NCI-H526 treated with DMSO at 0.1 percent for 48 hours (cell line): ENCODE measurements around the gene UNC5C.

Experiments
- DNase-seq: peaks from one replicate; lab custom pipeline; 2025; lab: John Stamatoyannopoulos, UW

The UNC5C gene

DNA sequence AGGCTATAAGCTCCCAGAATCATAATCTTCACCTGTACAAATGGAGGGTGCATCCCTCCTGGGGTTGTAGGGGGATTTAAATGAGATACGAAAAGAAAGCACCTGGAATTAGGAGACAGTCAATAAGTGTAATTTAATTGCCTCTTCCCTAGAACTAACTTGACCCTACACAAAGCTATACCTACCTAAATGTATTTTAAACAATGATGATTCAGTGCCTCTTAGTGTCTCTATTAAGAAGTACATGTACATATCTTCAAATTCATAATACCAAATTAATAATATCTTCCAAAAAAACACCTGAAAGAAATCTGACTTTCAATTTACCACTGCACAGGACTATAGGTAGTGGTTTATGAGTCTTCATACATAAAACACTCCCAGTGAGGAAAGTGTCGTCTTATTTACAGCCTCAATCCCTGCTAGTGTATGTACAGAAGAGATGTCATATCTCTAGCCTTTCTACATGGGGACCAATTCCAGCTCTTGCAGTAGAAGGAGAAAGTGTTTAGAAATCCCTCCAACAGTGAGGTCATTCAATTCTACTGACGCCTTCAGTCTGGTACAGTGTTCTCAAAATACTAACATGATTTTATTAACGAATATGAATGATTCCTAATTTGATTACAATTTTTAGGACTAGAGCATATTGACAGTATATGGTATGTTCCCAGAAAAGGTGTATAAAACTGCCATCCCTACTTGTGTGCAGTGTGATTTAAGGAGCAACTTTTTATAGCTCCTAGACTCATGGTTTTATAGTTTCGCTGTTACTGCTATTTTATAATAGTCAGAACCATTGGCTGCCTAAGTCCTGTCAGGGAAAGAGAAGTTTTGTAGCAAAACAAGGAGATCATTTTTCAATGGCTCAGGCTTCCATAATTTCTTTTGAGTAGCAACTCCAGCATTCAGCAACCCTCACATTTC is 282.7 kb downstream of the UNC5C start:
- no peak for DNase-seq

DNA sequence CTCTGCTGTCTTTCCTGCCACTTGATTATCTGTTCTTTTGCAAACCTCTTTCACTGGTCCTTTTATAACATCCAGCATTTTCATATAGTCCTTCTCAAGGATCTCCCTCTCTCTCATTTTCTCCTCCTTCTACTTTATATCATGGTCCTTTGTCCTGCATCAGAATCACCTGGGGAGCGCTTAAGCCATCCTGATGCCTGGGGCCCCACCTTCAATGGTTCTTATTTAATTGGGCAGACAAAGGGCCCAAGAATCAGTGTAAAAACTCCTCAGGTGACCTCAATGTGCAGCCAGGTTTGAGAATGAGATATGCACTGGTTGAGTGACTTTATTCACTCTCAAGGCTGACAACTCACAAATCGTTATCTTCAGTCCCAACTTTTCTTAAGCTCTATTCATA is 283.9 kb downstream of the UNC5C start:
- no peak for DNase-seq

DNA sequence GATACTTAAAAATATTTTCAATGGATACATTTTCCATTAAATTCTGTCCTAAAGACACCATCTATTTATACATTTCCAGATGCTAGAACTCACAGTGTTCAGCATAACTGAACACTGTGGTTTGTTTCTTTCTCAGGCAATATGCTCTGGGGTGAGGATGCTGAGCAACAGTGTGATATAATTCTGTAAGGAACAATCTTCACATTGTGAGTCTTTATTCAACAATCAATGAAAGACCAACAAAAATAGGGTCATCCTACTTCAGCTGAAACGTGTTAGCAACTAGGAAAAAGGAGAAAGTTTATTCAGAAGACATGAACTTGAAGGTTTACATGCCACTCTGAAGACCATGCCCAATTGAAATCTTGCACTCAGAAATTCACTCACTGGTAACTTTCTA is 284.8 kb downstream of the UNC5C start:
- no peak for DNase-seq

DNA sequence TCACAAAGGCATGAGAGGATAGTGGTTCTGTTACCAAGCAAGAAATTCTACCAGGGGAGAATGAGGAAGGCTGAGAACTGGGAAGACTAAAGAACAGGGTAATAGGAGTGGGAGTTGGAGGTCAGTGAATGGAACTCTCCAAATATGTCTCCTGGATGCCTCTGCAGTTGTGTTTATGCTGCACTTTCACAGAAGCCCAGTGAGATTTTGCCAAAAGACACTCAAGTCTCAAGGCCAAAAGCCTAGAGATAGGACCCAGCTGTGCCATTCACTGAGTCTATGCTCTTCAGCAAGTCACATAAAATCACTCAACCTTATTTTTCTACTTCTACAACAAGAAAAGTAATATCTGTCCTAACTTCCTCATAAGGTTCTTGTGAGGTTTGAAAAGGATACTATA is 285.4 kb downstream of the UNC5C start:
- DNase-seq = no peak

DNA sequence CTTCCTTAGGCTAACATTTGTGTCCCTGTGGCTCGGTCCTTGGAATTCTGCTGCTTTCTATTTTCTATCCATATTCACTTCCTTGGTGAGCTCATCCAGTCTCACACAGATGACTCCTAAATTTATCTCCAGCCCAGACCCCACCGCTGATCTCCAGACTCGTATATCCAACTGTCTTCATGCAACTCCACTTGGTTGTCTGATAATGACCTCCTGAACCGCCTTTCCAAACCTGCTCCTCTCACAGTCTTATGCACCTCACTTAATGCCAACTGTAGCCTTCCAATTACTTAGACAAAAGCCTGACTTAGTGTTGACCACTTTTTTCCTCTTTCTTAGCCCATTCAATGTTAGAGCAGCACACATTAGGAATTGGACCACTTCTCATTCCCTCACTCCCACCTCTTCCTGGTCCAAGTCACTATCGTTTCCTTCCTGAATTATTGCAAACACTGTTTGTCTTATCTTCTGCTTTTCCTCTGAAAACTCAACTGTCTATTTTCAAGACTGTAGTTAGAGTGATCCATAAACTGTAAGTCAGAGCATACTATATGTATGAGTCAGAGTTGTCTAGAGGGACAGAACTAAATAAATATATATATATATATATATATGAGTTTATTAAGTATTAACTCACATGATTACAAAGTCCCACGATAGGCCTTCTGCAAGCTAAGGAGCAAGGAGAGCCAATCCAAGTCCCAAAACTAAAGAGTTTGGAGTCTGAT is 292.5 kb downstream of the UNC5C start:
- no peak for DNase-seq

DNA sequence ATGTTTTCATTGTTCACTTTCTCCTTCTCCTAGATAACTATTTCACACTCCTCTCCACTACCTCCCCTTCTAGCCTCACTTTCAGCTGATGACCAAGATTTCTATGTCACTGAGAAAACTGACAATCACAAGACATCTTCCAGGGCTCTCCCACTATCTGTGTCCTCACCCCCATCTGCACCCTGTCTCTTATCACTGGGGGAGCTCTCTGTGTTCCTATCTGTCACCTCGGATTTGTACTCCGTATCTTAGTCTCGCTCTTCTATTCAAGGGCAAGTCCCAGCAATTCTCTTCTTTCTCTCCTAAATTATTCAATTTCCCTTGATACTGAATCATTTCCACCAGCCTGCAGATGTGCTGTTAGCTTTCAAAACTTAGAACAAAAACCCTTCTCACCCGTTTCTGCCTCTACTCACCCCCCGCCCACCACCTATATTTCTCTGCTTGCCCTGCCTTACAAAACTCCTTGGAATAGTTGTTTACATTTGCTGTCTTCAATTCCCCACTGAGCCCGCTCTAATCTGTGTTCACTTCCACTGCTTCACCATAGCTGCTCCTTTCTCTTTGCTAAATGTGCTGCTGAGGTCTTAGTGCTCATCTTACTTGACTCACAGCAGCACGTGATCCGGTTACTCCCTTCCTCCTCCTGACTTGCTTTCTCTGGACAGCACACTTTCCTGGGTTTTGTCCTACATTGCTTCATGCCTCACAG is 293.2 kb downstream of the UNC5C start:
- no peak for DNase-seq

DNA sequence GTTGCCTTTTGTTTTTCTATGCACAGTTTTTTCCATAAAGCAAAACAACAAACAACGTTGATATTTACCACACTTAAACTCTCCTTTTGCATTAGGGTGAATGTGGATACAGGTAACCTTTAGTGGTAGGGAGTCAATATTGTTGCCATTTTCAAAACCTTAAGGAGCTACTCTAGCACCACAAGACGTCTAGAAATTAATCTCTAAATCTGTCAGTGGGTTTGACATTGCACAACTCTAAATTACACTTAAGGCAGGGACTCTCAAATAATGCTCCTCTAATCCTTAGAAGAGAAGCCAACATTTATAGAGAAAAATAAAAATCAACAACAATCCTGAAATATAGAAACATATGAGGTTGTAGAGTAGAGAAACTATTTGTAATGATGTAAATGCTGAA is 297.2 kb downstream of the UNC5C start:
- no peak for DNase-seq

DNA sequence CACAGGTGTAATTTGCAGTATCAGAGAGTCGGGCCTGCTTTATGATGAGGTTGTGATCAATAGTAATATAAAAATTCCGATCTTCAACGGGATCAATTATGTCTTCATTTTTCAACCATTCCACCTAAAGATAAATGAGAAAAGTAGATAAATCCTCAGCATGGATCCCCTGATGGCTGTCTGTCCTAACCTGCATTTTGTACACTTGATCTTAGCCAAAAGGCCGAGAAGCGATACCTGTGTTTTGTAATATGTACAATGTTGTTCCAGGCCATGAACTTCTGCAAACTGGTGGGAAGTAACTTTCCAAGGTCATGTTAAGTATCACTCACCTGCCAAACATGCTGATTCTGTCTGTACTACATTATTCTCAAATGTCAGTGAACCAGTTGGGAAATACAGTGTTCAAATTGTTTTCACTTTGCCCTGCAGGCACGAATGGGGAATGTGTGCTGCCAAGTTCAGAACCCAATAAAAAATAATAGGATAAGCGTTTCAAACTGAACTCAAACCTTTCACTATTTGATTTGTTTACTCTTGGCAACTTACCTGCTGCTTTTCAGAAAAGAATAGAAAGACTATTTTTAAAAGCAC is 298.1 kb downstream of the UNC5C start:
- DNase-seq = no peak

DNA sequence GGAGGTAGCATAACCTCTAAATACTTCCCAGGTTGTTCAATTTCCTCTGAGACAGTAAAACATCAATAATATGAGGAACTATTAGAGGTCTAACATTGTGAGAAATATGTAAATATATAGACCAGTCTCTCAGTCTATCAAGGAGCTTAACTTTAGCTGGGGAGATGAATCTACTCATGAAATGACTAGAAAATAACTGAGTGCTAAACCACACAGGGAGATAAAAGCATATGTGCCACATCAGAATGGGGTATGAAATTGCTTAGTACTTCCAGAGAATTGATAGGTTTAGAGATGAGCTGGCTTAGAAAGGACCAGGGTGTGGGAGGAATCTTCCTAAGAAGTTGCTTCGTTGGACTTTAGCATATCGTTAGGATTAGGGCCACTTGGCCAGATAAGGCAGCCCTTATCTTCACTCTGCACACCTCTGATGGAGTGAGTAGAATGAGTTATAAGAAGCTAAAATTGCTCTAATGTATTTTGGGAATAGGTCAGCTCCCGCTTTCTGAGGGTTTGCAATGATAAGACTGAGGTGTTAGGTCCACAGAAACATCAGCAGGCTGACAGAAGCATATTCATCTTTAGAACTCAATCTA is 299.2 kb downstream of the UNC5C start:
- DNase-seq = no peak

DNA sequence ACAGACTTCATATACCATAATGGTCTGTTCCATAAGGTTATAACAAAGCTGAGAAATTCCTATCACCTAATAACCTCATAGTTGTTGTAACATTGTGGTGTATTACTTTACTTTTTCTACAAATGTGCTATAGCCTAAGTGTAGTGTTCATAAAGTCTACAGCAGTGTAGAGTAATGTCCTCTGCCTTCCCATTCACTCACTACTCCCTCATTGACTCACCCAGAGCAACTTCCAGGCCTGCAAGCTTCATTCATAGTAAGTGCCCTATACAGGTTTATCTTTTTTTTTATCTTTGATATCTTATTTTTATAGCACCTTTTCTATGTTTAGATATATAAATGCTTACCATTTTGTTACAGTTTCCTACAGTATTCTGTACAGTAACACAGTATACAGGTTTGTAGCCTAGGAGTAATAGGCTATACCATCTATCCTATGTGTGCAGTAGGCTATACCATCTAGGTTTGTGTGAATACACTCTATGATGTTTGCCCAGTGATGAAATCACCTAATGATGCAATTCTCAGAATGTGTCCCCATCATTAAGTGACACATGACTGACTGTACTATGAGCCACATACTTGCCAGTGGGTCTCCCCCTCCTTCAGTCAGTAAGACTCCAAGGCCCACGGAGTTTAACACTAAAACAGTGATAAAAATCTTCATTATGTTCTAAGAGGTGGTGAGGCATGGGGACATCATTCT is 299.9 kb downstream of the UNC5C start:
- DNase-seq = no peak

DNA sequence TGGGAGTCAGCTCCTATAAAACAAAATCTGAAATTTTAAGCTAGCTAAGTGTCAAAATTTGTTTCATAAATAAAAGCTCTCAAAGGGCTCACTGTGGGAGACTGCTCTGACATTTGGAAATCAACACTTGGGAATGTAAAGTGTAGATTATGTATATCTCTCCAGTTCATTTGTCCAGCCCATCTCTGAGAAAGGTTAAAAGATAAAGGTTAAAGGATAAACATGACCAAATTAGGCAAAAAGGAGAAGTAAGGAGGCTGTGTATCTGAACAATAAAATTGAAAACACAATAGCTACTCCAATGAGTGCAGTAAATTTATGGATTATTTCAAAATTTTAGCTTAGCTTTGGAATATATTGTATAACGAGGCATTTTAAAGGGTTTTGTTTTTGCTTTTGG is 304.9 kb downstream of the UNC5C start:
- DNase-seq = no peak

DNA sequence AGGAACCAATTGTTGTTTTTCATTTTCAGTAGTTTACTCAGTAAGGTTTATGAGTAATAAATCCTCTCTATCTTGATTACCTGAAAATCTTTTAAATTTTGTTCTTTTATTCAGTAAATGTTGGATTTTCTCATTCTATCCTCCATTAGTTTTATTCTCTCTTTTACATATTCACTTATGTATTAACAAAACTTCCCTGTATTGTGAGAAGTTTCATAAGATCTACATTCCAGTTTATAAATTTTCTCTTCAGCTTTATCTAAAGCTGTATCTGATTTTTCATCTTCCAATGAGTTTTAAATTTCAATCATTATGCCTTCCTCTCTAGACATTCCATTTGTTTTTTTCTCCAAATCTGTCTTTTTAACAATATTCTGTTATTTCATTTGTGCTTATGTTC is 310.2 kb downstream of the UNC5C start:
- no peak for DNase-seq

DNA sequence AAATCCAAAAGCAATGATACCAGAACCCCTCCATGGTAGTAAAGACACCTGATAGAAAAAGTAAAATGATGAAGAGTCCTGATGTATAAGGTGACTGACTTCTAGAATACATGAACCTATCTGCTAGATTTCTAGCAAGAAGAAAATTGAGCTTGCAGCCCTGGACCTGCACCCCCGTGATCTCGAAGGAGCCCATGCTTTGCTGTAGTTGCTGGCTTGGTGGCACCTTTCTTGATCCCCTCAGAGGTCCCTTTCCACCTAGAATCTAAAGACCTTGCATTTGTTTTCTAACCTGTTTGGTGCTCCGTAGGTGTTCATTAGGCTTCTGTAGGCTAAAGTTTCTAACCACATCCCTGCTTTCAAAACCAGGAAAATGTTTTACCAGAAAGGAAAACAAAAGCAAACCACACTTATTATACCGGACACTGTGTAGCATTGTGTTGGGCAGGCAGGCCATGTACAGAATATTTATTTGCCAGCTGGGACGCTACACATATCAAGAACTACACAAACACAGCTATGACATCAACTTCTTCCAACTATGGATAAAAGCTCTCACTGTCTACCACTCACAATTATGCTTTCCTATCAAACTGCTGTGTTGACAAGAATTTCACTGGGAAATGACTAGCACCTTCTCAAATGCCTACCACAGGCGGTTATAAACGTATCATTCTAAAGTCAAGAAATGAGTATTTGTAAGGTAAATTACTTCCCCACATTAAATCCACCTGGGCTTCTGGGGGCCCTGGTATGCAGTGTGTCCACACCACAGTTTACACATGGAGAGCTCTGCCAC is 316.2 kb downstream of the UNC5C start:
- peak; percentile 42 for DNase-seq

DNA sequence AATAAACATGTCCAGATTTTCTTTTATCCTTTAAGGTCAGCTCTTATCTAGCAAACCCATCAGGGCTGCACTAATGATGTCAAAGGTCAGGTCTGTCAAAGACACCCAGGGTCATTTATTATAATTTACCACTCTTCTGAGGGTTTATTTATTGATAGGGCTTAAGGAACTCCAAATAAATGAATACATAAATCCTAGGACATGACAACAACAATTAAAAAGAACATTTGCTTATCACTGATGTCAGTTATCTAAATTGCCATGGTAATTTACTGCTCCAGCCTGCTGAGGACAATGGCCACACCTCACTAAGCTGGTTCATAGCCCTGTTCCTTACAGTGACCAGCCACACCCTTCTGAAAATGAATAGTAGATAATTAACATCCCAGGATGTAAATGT is 317.1 kb downstream of the UNC5C start:
- DNase-seq = no peak

DNA sequence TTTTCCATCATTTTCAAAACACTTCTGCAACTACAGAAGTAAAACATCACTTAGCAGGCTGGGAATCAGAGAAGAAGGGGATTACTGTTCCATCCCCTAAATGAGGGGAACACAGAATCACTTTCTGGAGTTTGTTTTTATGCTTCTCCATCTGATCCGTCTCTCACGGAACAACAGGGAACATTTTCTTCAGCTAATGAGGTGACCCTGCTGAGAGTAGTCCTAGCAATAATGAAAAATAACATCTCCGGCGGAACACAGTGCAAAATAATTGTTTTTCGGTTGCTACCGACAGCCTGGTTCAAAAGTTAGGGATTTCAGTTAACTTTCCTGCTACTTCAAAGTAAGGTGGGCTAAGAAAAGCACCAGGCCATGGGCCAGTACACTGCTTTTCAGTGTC is 322.9 kb downstream of the UNC5C start:
- no peak for DNase-seq

DNA sequence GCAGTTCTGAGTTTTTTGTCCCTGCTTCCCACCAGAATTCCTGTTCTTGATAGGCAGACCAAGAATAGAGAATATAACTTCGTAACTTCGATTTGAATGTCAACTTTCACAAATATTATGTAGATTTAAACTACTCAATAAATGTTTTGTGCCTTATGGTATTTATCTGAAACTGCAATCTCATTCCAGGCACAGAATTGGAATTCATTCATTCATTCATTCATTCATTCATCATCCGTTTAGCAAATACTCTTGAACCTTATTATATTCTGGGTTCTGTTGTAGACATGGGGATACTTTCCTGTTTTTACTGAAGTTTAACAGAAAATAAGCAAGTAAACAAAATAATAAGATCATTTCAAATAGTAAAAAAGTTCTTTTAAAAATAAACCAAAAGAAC is 324.4 kb downstream of the UNC5C start:
- no peak for DNase-seq

DNA sequence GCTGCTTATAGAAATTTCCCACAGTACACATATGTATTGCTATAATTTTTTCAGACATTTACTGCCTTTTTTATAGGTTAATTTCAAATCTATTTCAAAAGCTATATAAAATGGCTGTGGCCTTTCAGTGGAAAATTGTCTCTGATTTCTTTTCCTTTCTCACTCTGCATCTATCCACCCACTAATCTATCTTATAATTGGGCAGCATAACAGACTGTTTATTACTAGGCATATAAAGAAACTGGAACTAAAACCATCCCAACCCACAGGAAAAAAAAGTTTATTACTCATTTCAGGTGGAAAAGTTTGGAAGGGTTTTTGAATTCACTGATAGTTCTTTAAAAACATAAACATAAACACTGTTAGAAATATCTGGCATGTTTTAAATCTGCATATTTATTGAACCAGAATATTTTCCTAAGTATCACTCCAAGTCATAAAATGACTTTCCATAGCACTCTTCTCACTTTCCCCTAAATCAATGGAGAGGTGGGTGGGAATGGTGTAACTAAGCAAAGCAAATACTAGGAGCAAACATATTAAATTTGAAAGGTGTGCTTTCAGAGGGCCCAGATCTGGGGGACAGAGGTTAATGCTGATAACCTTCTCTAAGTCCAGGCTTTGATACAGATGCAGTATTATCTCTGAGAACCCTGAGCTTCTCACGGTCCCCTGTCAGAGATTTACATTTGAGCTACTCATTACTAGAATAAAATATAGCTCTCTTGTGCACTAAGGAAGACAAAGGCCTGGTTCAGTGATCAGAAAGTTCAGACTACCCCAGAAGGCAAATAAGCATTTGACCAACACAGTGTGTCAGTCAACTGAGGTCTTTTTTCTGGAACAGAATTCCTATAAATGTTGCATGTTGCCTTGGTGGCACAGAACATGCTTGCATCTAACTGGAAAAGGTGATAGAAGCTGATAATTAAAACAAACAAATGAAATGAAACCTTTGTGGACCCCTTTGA is 328.3 kb downstream of the UNC5C start:
- no peak for DNase-seq

DNA sequence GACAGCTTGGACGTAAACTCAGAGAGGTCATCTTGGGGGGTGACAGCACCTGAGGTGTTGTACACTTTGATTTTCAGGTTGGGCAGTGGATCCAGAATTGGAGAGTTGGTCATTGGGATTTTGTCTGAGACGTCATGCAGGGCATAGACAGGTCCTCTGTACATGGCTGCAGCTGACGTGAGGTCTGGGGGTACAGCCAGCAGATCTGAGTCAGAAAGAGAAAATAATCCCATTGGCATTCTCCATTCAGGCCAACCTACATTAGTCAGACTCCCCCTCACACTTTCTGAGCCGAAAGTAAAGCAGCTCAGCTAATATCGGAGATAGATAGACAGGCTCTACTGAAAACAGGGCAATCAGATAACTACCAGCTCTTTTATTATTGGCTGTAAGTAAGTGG is 329.7 kb downstream of the UNC5C start:
- DNase-seq = no peak

DNA sequence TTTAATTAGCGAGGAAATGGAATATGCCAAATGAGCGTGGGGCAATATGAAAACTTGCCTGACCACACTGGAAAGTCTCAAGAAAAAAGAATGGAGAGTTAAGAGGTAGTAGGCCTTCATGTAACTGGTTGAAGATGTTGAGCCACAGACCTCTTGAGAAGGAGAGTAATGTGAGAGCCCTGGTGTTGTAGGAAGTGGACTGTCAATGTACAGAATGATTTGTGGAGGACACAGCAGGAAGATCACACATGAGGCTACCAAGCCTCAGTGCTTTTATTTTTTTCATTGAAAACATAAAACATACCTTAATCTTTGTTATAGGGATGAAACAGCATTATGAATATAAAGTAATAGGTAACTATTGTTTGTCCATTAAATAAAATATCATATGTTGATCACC is 331.6 kb downstream of the UNC5C start:
- no peak for DNase-seq
